Stimulated activated CD4-positive, alpha-beta T cell treated with anti-CD3 and anti-CD28 coated beads, Interleukin-1b, Interleukin-23, amount 100 ng/mL, for 24 hours (primary cell): ENCODE results near the gene OR8H3.
"Not testable (repeated sequence)": the region's sequence is repeated elsewhere in the genome, so short reads cannot be mapped to it uniquely, and the experiment has no call there.

Source experiments
- DNase-seq, 4 experiments: peaks; one replicate each; pipeline ENCODE4 v3.0.0-alpha.2; 2020; ENCODE audit warnings: low read depth in 4 of 4, low spot score in 1 of 4

The OR8H3 gene

GRCh38 chr11:56122073-56122472 lies at the start of gene OR8H3:
Gene OR8H3, plus strand, starts transcription at chr11:56122373. Its CDS starts 0 bp downstream, at chr11:56122373.
- no peak for DNase-seq

GRCh38 chr11:56089697-56090096 lies 32.5 kb upstream of the OR8H3 start:
- DNase-seq, result no peak

GRCh38 chr11:56093008-56093407 lies 29.2 kb upstream of the OR8H3 start, which contains the start of gene OR8I2:
Gene OR8I2, plus strand, starts transcription at chr11:56093308. Its CDS starts 0 bp downstream, at chr11:56093308.
- no peak for DNase-seq

- DNase-seq, result no peak
These were observed 18.9 kb upstream of the OR8H3 start, which contains the start of gene OR8H2 for GRCh38 chr11:56103210-56103737. Gene OR8H2, plus strand, starts transcription at chr11:56103687. Its CDS starts 1,356 bp downstream, at chr11:56105043.

GRCh38 chr11:56140151-56140661 lies 18.0 kb downstream of the OR8H3 start, which contains the start of gene OR8J3:
Gene OR8J3, minus strand, starts transcription at chr11:56140201. Its CDS starts 2,483 bp downstream, at chr11:56137718.
- DNase-seq, result no peak

GRCh38 chr11:56143681-56144080 lies 21.5 kb downstream of the OR8H3 start:
- not testable (repeated sequence) for DNase-seq

- no peak for DNase-seq
These were observed 29.2 kb downstream of the OR8H3 start for GRCh38 chr11:56151376-56151775.

- no peak for DNase-seq
These were observed 30.2 kb downstream of the OR8H3 start for GRCh38 chr11:56152333-56152732.

GRCh38 chr11:56160217-56160616 lies 38.0 kb downstream of the OR8H3 start, which contains the start of gene OR8K5:
Gene OR8K5, minus strand, starts transcription at chr11:56160317. Its CDS starts 0 bp downstream, at chr11:56160317.
- no peak for DNase-seq

GRCh38 chr11:56163804-56164203 lies 41.6 kb downstream of the OR8H3 start:
- no peak for DNase-seq

- DNase-seq, result no peak
These were observed 50.2 kb downstream of the OR8H3 start for GRCh38 chr11:56172256-56172830.
